WTC11 (cell line): Measurements from ENCODE around the gene PPM1N. TPM values are rescaled to one million over a fixed set of nuclear protein-coding genes. Genes with fewer than 3 reads are reported as not detected.

Experiments
- ATAC-seq: fragments of 200-7000 bp; cut with Tn5 transposase; 2 replicates; pipeline ENCODE4 v1.10.0; 2021; ENCODE audit warnings: mild to moderate bottlenecking, moderate library complexity
- CTCF ChIA-PET: fragments of 300-600 bp; sonication (Branson Sonifier 250); formaldehyde crosslinking; loops from one replicate; lab custom pipeline; 2021; ENCODE audit warnings: antibody characterized with exemption; lab: Charles Lee
- POLR2A ChIA-PET: fragments of 350-600 bp; sonication (Branson Sonifier 250); formaldehyde crosslinking; loops from one replicate; lab custom pipeline; 2021; ENCODE audit warnings: antibody characterized with exemption; lab: Charles Lee
- DNase-seq: peaks from one replicate; pipeline ENCODE4 v3.0.0; 2021; ENCODE audit warnings: low spot score
- H3K27ac Mint-ChIP-seq: 2 replicates; pipeline ENCODE4 v1.8.0; 2021; ENCODE audit warnings: mixed read lengths
- H3K27me3 Mint-ChIP-seq: 2 replicates; pipeline ENCODE4 v1.8.0; 2021; ENCODE audit warnings: low read depth, mild to moderate bottlenecking, moderate library complexity, mixed read lengths
- H3K36me3 Mint-ChIP-seq: 2 replicates; pipeline ENCODE4 v1.8.0; 2021; ENCODE audit warnings: mixed read lengths
- H3K4me1 Mint-ChIP-seq: 2 replicates; pipeline ENCODE4 v1.8.0; 2022; ENCODE audit warnings: mixed read lengths
- H3K4me3 Mint-ChIP-seq: 2 replicates; pipeline ENCODE4 v1.8.0; 2021; ENCODE audit warnings: mild to moderate bottlenecking, moderate library complexity, mixed read lengths
- H3K9me3 Mint-ChIP-seq: 2 replicates; pipeline ENCODE4 v1.8.0; 2021; ENCODE audit warnings: mixed read lengths
- FOXK1 ChIP-seq: sonication (generic); formaldehyde crosslinking; IDR thresholded peaks from 2 replicates; pipeline ENCODE4 v1.8.0; 2022; ENCODE audit warnings: mild to moderate bottlenecking, moderate library complexity, missing genetic modification reagents
- GRHL2 ChIP-seq: fragments of 250-450 bp; sonication (Bioruptor Pico); IDR thresholded peaks from 2 replicates; pipeline ENCODE4 v1.8.0; 2022; ENCODE audit warnings: mild to moderate bottlenecking, moderate library complexity; ENCODE audit not compliant: insufficient replicate concordance, severe bottlenecking
- HMGA2 ChIP-seq: fragments of 250-450 bp; sonication (Bioruptor Pico); IDR thresholded peaks from 2 replicates; pipeline ENCODE4 v1.4.0; 2021; ENCODE audit warnings: mild to moderate bottlenecking, moderate library complexity
- IRF2 ChIP-seq: sonication (generic); formaldehyde crosslinking; IDR thresholded peaks from 2 replicates; pipeline ENCODE4 v1.8.0; 2022; ENCODE audit warnings: low read depth, missing genetic modification reagents, borderline replicate concordance
- MYBL2 ChIP-seq: sonication (generic); formaldehyde crosslinking; IDR thresholded peaks from 2 replicates; pipeline ENCODE4 v1.8.1; 2023; ENCODE audit warnings: mild to moderate bottlenecking, moderate library complexity, missing genetic modification reagents
- NR3C1 ChIP-seq: sonication (generic); formaldehyde crosslinking; conservative IDR thresholded peaks from 2 replicates; pipeline ENCODE4 v1.8.1; 2023; ENCODE audit warnings: low read depth, mild to moderate bottlenecking, missing genetic modification reagents
- SMAD4 ChIP-seq: sonication (generic); formaldehyde crosslinking; IDR thresholded peaks from 2 replicates; pipeline ENCODE4 v1.8.0; 2022; ENCODE audit warnings: mild to moderate bottlenecking, missing genetic modification reagents
- SOX15 ChIP-seq: fragments of 250-450 bp; sonication (Bioruptor Pico); IDR thresholded peaks from 2 replicates; pipeline ENCODE4 v1.9.0; 2021; ENCODE audit warnings: mild to moderate bottlenecking
- SP1 ChIP-seq: sonication (generic); formaldehyde crosslinking; conservative IDR thresholded peaks from 2 replicates; pipeline ENCODE4 v1.8.1; 2022; ENCODE audit warnings: missing genetic modification reagents
- TCF7 ChIP-seq: sonication (generic); formaldehyde crosslinking; IDR thresholded peaks from 2 replicates; pipeline ENCODE4 v1.8.0; 2022; ENCODE audit warnings: mild to moderate bottlenecking, low read depth, missing genetic modification reagents, moderate library complexity
- TP53 ChIP-seq: sonication (generic); formaldehyde crosslinking; IDR thresholded peaks from 2 replicates; pipeline ENCODE4 v1.8.1; 2023; ENCODE audit warnings: mild to moderate bottlenecking, missing genetic modification reagents
- ZBTB21 ChIP-seq: sonication (generic); formaldehyde crosslinking; IDR thresholded peaks from 2 replicates; pipeline ENCODE4 v1.8.1; 2023; ENCODE audit warnings: mild to moderate bottlenecking, missing genetic modification reagents, borderline replicate concordance
- ZNF121 ChIP-seq: sonication (generic); formaldehyde crosslinking; IDR thresholded peaks from 2 replicates; pipeline ENCODE4 v1.8.0; 2023; ENCODE audit warnings: missing genetic modification reagents
- ZNF396 ChIP-seq: fragments of 250-450 bp; sonication (Bioruptor Pico); IDR thresholded peaks from 2 replicates; pipeline ENCODE4 v1.8.0; 2021; ENCODE audit warnings: mild to moderate bottlenecking, moderate library complexity, borderline replicate concordance
- total RNA-seq: library from RNA; stranded (reverse); gene quantifications from 3 replicates; pipeline ENCODE4 v1.2.3, GENCODE V29; 2021
- TF ChIP-seq, protein P1 (sequence below): sonication (generic); formaldehyde crosslinking; IDR thresholded peaks from 2 replicates; pipeline ENCODE4 v1.8.0; 2022; ENCODE audit warnings: mild to moderate bottlenecking, missing genetic modification reagents
- TF ChIP-seq, protein P2 (sequence below): sonication (generic); formaldehyde crosslinking; IDR thresholded peaks from 2 replicates; pipeline ENCODE4 v1.8.1; 2023; ENCODE audit warnings: mild to moderate bottlenecking, moderate library complexity, missing genetic modification reagents
- TF ChIP-seq, protein P3 (sequence below): sonication (generic); formaldehyde crosslinking; IDR thresholded peaks from 2 replicates; pipeline ENCODE4 v1.8.0; 2023; ENCODE audit warnings: mild to moderate bottlenecking, missing genetic modification reagents
- TF ChIP-seq, protein P4 (sequence below): fragments of 250-450 bp; sonication (Bioruptor Pico); IDR thresholded peaks from 2 replicates; pipeline ENCODE4 v1.8.0; 2021; ENCODE audit warnings: mild to moderate bottlenecking

The PPM1N gene
- total RNA-seq, 1 experiment from 2014 or later: 10.3 TPM

DNA sequence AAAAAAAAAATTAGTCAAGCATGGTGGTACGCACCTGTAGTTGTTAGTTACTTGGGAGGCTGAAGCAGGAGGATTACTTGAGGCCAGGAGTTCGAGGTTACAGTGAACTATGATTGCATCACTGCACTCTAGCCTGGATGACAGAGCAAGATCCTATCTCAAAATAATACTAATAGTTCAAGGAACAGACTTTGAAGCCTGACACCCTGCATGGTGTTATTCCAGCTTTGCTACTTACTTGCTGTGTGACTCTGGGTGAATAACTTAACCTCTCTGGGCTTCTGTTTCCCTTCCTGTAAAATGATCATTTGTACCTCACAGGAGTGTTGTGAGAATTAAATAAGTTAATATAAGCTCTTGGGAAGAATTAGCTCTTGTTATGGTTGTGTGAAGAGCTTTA lies 34.0 kb upstream of the PPM1N start:
- Mint-ChIP-seq H3K4me1 (peaks cover 15% of the 10 kb centered on the region), H3K27me3 (peaks cover 54% of the 10 kb centered on the region), H3K9me3 (no peaks in the 10 kb centered on the region), H3K4me3 (no peak overlapping the region), H3K27ac (no peak overlapping the region), H3K36me3 (no peaks in the 10 kb centered on the region)
- ATAC-seq (no peak), DNase-seq (no peak)
- POLR2A ChIA-PET: no interaction called here
- no peak for TF ChIP-seq ZBTB21 (CRISPR knock-in tag)
- TF ChIP-seq, protein P1, sequence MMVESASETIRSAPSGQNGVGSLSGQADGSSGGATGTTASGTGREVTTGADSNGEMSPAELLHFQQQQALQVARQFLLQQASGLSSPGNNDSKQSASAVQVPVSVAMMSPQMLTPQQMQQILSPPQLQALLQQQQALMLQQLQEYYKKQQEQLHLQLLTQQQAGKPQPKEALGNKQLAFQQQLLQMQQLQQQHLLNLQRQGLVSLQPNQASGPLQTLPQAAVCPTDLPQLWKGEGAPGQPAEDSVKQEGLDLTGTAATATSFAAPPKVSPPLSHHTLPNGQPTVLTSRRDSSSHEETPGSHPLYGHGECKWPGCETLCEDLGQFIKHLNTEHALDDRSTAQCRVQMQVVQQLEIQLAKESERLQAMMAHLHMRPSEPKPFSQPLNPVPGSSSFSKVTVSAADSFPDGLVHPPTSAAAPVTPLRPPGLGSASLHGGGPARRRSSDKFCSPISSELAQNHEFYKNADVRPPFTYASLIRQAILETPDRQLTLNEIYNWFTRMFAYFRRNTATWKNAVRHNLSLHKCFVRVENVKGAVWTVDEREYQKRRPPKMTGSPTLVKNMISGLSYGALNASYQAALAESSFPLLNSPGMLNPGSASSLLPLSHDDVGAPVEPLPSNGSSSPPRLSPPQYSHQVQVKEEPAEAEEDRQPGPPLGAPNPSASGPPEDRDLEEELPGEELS (CRISPR knock-in tag): no peak
- no peak for TF ChIP-seq MYBL2 (CRISPR knock-in tag)
- no peak for TF ChIP-seq NR3C1 (CRISPR knock-in tag)
- TF ChIP-seq SP1 (CRISPR knock-in tag): no peak
- TF ChIP-seq, protein P2, sequence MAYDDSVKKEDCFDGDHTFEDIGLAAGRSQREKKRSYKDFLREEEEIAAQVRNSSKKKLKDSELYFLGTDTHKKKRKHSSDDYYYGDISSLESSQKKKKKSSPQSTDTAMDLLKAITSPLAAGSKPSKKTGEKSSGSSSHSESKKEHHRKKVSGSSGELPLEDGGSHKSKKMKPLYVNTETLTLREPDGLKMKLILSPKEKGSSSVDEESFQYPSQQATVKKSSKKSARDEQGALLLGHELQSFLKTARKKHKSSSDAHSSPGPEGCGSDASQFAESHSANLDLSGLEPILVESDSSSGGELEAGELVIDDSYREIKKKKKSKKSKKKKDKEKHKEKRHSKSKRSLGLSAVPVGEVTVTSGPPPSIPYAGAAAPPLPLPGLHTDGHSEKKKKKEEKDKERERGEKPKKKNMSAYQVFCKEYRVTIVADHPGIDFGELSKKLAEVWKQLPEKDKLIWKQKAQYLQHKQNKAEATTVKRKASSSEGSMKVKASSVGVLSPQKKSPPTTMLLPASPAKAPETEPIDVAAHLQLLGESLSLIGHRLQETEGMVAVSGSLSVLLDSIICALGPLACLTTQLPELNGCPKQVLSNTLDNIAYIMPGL (CRISPR knock-in tag): no peak
- TF ChIP-seq IRF2 (CRISPR knock-in tag): no peak
- no peak for TF ChIP-seq TCF7 (CRISPR knock-in tag)
- TF ChIP-seq GRHL2: no peak
- no peak for TF ChIP-seq HMGA2 (CRISPR knock-in tag)
- TF ChIP-seq ZNF121: no peak
- no peak for TF ChIP-seq TP53
- CTCF ChIA-PET: interaction anchor here (0.7 to 3.1 kb wide), 2 partner anchors 21 to 25 kb away, joined by 3 to 17 read pairs; no protein-coding TSS in a partner anchor

DNA sequence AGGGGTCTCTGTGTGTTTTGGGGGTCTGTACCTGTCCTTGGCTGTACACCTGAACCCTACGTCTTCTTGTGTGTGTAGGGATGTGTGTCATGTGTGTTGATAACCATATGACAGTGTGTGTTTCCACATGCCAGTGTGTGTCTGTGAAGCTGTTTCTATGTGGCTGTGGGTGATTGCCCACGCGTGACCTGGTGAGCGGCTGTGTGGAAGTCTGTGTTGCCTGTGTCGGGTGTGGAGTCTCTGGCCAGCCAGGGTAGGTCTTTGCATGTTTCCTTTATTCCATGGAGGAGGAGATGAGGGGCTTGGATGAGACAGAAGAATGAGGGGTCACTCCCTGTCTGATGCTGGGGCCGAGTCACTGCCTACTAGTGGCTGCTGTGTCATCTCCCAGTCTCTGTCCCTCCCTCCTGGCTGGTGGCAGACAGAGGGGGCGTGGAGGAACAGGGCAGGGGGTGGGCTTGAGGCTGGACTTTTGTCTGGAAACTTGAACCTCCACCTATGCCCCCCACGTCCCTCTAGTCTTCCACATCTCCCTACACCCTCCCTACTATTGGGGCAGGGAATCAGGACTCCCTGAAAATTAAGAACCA lies 33.3 kb upstream of the PPM1N start:
- H3K27me3 Mint-ChIP-seq: peaks cover 57% of the 10 kb centered on the region
- no peak overlapping the region for H3K4me3 Mint-ChIP-seq
- no peak for DNase-seq
- H3K4me1 Mint-ChIP-seq: peaks cover 15% of the 10 kb centered on the region
- ChIA-PET CTCF (interaction anchor here (3.1 kb wide), 1 partner anchor 26 kb away, joined by 17 read pairs; no protein-coding TSS in a partner anchor), POLR2A (no interaction called here)
- no peaks in the 10 kb centered on the region for H3K9me3 Mint-ChIP-seq
- TF ChIP-seq SOX15 (CRISPR knock-in tag) (no peak), FOXK1 (CRISPR knock-in tag) (no peak), ZNF396 (CRISPR knock-in tag) (no peak), SMAD4 (CRISPR knock-in tag) (no peak)
- TF ChIP-seq, protein P3, sequence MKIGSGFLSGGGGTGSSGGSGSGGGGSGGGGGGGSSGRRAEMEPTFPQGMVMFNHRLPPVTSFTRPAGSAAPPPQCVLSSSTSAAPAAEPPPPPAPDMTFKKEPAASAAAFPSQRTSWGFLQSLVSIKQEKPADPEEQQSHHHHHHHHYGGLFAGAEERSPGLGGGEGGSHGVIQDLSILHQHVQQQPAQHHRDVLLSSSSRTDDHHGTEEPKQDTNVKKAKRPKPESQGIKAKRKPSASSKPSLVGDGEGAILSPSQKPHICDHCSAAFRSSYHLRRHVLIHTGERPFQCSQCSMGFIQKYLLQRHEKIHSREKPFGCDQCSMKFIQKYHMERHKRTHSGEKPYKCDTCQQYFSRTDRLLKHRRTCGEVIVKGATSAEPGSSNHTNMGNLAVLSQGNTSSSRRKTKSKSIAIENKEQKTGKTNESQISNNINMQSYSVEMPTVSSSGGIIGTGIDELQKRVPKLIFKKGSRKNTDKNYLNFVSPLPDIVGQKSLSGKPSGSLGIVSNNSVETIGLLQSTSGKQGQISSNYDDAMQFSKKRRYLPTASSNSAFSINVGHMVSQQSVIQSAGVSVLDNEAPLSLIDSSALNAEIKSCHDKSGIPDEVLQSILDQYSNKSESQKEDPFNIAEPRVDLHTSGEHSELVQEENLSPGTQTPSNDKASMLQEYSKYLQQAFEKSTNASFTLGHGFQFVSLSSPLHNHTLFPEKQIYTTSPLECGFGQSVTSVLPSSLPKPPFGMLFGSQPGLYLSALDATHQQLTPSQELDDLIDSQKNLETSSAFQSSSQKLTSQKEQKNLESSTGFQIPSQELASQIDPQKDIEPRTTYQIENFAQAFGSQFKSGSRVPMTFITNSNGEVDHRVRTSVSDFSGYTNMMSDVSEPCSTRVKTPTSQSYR (CRISPR knock-in tag): no peak
- TF ChIP-seq, protein P4, sequence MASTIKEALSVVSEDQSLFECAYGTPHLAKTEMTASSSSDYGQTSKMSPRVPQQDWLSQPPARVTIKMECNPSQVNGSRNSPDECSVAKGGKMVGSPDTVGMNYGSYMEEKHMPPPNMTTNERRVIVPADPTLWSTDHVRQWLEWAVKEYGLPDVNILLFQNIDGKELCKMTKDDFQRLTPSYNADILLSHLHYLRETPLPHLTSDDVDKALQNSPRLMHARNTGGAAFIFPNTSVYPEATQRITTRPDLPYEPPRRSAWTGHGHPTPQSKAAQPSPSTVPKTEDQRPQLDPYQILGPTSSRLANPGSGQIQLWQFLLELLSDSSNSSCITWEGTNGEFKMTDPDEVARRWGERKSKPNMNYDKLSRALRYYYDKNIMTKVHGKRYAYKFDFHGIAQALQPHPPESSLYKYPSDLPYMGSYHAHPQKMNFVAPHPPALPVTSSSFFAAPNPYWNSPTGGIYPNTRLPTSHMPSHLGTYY (CRISPR knock-in tag): no peak
- ATAC-seq: no peak
- no peak overlapping the region for H3K27ac Mint-ChIP-seq
- H3K36me3 Mint-ChIP-seq: no peaks in the 10 kb centered on the region
